ENCODE data around the gene INPP5D.

Gene INPP5D

DNA sequence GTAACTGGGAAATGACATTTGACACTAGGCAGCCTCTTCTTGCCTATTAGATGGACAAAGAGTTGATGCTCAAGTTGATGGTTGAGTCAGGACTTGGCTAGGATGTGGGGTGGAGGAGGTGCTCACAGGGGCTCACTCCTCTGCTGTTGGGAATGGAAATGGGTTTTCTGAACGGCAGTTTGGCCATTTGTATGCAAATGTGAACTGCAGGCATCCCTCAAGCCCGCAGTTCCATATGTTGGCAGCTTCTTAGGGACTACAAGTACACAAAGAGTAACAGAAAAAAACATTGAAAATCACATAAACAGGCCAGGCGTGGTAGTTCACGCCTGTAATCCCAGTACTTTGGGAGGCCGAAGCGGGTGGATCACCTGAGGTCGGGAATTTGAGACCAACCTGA is 80.8 kb downstream of the INPP5D start:
- H3K4me3 ChIP-seq (ENCODE audit: low read length) = no peak overlapping the region

DNA sequence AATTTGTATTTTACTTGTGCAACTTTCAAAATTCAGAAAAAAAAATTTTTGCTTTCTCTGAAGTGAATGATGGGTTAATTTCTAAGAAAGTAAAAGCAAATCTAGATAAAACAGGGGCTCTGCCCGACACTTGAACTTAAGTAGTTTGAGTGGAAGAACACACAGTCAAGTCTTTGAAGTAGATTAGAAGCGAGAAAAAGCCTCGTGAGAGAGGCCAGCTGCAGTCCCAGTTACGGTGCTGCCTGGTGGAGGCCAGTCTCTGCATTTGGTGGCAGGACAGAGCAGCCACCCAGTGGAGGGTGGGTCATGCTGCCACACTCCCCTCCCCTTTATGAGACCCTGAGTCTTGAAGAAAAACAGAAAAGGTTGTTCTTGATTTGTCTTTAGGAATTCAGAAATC is 81.8 kb downstream of the INPP5D start:
- Histone ChIP-seq H3K27ac (ENCODE audit: low read depth, low read length) (no peak overlapping the region), H3K36me3 (ENCODE audit: control insufficient read depth, low read length) (peaks cover 50% of the 10 kb centered on the region), H3K9me3 (ENCODE audit: control insufficient read depth, insufficient read depth, low read length) (no peaks in the 10 kb centered on the region), H3F3A (ENCODE audit: control insufficient read depth, insufficient read depth) (no peaks in the 10 kb centered on the region), H3K4me2 (ENCODE audit: low read length) (no peak overlapping the region), H3K9me2 (replicated peaks; ENCODE audit: control insufficient read depth, low read length) (no peaks in the 10 kb centered on the region), H3K4me3 (ENCODE audit: low read length) (no peak overlapping the region), H3K4me1 (ENCODE audit: control insufficient read depth, low read length) (peaks cover 6% of the 10 kb centered on the region; the same call in 1 of the 2 replicates), H4K20me1 (ENCODE audit: control insufficient read depth, insufficient read depth, low read depth, low read length) (no peaks in the 10 kb centered on the region), H3K27me3 (ENCODE audit: control insufficient read depth, low read length) (no peaks in the 10 kb centered on the region), H3K79me2 (ENCODE audit: control insufficient read depth, low read length) (no peaks in the 10 kb centered on the region)
- no peak for TF ChIP-seq EZH2phosphoT487 (IDR thresholded peaks at IDR 0.05; ENCODE audit: borderline replicate concordance, low read length)

More for the DNA sequence above, 80.8 kb downstream of the INPP5D start:
- Histone ChIP-seq H3K4me2 (ENCODE audit: low read length) (no peak overlapping the region), H3K9me3 (ENCODE audit: control insufficient read depth, insufficient read depth, low read length) (no peaks in the 10 kb centered on the region), H3F3A (ENCODE audit: control insufficient read depth, insufficient read depth) (no peaks in the 10 kb centered on the region), H3K4me1 (ENCODE audit: control insufficient read depth, low read length) (peaks cover 6% of the 10 kb centered on the region; the same call in 1 of the 2 replicates), H3K36me3 (ENCODE audit: control insufficient read depth, low read length) (peaks cover 47% of the 10 kb centered on the region), H3K27ac (ENCODE audit: low read depth, low read length) (no peak overlapping the region), H3K9me2 (replicated peaks; ENCODE audit: control insufficient read depth, low read length) (no peaks in the 10 kb centered on the region), H4K20me1 (ENCODE audit: control insufficient read depth, insufficient read depth, low read depth, low read length) (no peaks in the 10 kb centered on the region), H3K27me3 (ENCODE audit: control insufficient read depth, low read length) (no peaks in the 10 kb centered on the region), H3K79me2 (ENCODE audit: control insufficient read depth, low read length) (no peaks in the 10 kb centered on the region)
- no peak for TF ChIP-seq EZH2phosphoT487 (IDR thresholded peaks at IDR 0.05; ENCODE audit: borderline replicate concordance, low read length)
- TF ChIP-seq, protein P1, sequence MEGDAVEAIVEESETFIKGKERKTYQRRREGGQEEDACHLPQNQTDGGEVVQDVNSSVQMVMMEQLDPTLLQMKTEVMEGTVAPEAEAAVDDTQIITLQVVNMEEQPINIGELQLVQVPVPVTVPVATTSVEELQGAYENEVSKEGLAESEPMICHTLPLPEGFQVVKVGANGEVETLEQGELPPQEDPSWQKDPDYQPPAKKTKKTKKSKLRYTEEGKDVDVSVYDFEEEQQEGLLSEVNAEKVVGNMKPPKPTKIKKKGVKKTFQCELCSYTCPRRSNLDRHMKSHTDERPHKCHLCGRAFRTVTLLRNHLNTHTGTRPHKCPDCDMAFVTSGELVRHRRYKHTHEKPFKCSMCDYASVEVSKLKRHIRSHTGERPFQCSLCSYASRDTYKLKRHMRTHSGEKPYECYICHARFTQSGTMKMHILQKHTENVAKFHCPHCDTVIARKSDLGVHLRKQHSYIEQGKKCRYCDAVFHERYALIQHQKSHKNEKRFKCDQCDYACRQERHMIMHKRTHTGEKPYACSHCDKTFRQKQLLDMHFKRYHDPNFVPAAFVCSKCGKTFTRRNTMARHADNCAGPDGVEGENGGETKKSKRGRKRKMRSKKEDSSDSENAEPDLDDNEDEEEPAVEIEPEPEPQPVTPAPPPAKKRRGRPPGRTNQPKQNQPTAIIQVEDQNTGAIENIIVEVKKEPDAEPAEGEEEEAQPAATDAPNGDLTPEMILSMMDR (IDR thresholded peaks at IDR 0.05; ENCODE audit: low read depth, low read length, poor library complexity, severe bottlenecking) = no peak

DNA sequence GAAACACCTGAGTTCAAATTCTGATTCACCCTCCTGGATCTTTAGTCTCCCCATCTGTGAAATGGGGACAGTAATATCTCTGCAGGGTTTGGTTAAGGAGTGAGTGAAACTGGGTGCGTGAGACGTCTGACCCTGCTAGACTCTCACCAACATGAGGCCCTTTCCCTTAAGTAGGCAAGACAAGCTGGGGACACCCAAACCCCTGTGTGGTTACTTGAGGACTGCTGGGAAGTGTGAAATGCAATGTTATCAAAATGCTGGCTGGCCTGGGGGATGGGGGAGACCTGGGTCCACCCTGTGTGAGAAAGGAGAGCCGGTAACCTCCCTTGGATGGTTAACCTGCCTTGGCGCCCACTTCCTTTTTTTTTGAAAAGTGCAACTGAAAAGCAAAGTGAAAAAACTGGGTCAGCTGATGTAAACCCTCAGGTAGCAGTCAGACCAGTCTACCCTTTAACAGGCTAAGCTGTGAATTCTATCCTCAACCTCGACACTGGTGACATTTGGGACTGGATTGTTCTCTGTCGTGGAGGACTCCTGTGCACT is 82.3 kb downstream of the INPP5D start:
- H3K4me1 ChIP-seq (ENCODE audit: control insufficient read depth, low read length) = peaks cover 6% of the 10 kb centered on the region; the same call in 1 of the 2 replicates
- H3K4me3 ChIP-seq (ENCODE audit: low read length) = no peak overlapping the region
- TF ChIP-seq, protein P1 (IDR thresholded peaks at IDR 0.05; ENCODE audit: low read depth, low read length, poor library complexity, severe bottlenecking) = no peak
- no peak for TF ChIP-seq EZH2phosphoT487 (IDR thresholded peaks at IDR 0.05; ENCODE audit: borderline replicate concordance, low read length)
- H3F3A ChIP-seq (ENCODE audit: control insufficient read depth, insufficient read depth) = no peaks in the 10 kb centered on the region
- H3K36me3 ChIP-seq (ENCODE audit: control insufficient read depth, low read length) = peaks cover 55% of the 10 kb centered on the region
- no peak overlapping the region for H3K4me2 ChIP-seq (ENCODE audit: low read length)
- H3K27ac ChIP-seq (ENCODE audit: low read depth, low read length) = no peak overlapping the region
- H3K9me3 ChIP-seq (ENCODE audit: control insufficient read depth, insufficient read depth, low read length) = no peaks in the 10 kb centered on the region
- no peaks in the 10 kb centered on the region for H3K9me2 ChIP-seq (replicated peaks; ENCODE audit: control insufficient read depth, low read length)
- H3K27me3 ChIP-seq (ENCODE audit: control insufficient read depth, low read length) = no peaks in the 10 kb centered on the region
- no peaks in the 10 kb centered on the region for H4K20me1 ChIP-seq (ENCODE audit: control insufficient read depth, insufficient read depth, low read depth, low read length)
- H3K79me2 ChIP-seq (ENCODE audit: control insufficient read depth, low read length) = no peaks in the 10 kb centered on the region

DNA sequence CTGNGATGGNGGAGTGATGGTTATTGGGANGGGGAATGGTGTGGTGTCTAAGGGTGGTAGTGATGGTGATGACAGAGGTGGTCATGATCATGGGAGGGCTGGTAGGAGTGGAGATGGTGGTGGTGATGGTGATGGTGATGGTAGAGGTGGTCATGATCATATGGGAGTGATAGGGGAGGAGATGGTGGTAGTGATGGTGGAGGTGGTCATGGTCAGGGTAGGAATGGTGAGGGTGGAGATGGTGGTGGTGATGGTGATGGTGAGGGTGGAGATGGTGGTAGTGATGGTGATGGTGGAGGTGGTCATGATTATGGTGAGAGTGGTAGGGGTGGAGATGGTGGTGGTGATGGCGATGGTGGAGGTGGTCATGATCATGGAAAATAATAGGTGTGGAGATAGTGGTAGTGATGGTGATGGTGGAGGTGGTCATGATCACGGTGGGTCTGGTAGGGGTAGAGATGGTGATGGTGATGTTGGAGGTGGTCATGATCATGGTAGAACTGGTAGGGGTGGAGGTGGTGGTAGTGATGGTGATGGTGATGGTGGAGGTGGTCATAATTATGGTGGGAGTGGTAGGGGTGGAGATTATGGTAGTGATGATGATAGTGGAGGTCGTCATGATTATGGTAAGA is 83.7 kb downstream of the INPP5D start:
- Histone ChIP-seq H3K4me1 (ENCODE audit: control insufficient read depth, low read length) (peaks cover 6% of the 10 kb centered on the region; the same call in 1 of the 2 replicates), H3F3A (ENCODE audit: control insufficient read depth, insufficient read depth) (no peaks in the 10 kb centered on the region), H3K4me3 (ENCODE audit: low read length) (no peak overlapping the region), H3K9me2 (replicated peaks; ENCODE audit: control insufficient read depth, low read length) (no peaks in the 10 kb centered on the region), H3K79me2 (ENCODE audit: control insufficient read depth, low read length) (no peaks in the 10 kb centered on the region), H3K27me3 (ENCODE audit: control insufficient read depth, low read length) (no peaks in the 10 kb centered on the region), H3K27ac (ENCODE audit: low read depth, low read length) (no peak overlapping the region), H3K9me3 (ENCODE audit: control insufficient read depth, insufficient read depth, low read length) (no peaks in the 10 kb centered on the region), H3K4me2 (ENCODE audit: low read length) (no peak overlapping the region), H4K20me1 (ENCODE audit: control insufficient read depth, insufficient read depth, low read depth, low read length) (no peaks in the 10 kb centered on the region), H3K36me3 (ENCODE audit: control insufficient read depth, low read length) (peaks cover 69% of the 10 kb centered on the region)
- no peak for TF ChIP-seq EZH2phosphoT487 (IDR thresholded peaks at IDR 0.05; ENCODE audit: borderline replicate concordance, low read length)
- TF ChIP-seq, protein P1 (IDR thresholded peaks at IDR 0.05; ENCODE audit: low read depth, low read length, poor library complexity, severe bottlenecking) = no peak

Data from DOHH2 (cell line).